ENCODE results near the gene MIER2.
"Not testable (repeated sequence)": the region's sequence is repeated elsewhere in the genome, so short reads cannot be mapped to it uniquely, and the experiment has no call there.

Gene MIER2

DNA sequence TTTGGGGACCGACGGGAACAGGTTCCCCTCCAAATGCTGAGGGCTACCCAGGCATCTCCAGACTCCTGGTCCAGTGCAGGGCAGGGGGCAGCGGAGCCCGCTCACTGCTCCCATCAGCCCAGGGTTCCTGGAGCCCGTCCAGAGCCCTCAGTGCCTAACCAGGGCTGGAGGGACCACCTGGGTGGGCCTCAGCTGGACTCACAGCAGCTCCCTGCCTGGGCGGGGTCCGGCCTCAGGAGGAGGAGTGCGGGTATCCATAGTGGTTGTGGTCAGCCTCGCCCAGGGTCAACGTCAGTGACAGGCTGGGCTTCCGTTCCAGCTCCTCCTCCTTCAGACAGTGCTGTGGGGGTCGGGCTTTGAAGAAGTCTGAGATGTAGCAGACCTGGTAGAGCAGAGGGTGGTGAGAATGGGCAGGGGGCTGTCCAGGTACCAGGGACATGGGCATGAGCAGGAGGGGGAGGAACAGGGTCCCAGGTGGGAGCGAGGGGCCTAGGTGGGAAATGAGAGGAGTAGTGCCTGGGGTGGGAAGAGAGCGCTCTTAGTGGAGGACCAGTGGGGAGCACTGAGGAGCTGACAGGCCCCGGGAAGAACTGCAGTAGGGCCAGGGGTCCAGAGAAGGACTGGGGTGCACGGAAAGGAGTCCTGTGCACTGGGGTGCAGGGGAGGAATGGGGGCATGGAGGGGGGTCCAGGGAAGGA, 63.3 kb downstream of the MIER2 start:
- no peak for DNase-seq

DNA sequence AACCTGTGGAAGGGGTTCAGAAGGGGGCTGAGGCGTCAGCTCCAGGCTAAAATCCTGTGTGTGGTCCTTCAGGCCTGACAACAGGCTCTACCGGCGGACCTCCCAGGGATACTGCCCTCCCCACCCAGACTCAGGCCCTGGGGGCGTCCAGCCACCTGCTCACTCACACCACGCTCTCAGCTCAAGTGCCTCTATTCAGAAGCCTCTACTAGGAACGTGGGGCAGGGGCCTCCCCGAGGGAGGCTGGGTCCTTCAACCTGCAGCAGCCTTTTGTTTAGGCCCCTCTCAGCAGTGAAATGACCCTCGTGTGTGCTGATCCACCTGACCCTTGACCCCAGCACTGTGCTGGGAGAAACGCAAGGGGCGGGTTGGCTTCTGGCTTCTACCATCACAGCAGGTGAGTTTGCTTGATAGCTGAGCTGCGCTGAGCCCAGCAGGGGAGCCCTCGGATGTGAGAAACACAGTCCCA, 64.0 kb downstream of the MIER2 start:
- no peak for DNase-seq

GRCh38 chr19:279656-280055, 64.9 kb downstream of the MIER2 start:
- no peak for DNase-seq

- no peak for DNase-seq
Measured at GRCh38 chr19:279231-279630, 65.4 kb downstream of the MIER2 start.

GRCh38 chr19:277581-278165, 66.9 kb downstream of the MIER2 start:
- DNase-seq: no peak

GRCh38 chr19:277131-277530, 67.5 kb downstream of the MIER2 start:
- no peak for DNase-seq

DNA sequence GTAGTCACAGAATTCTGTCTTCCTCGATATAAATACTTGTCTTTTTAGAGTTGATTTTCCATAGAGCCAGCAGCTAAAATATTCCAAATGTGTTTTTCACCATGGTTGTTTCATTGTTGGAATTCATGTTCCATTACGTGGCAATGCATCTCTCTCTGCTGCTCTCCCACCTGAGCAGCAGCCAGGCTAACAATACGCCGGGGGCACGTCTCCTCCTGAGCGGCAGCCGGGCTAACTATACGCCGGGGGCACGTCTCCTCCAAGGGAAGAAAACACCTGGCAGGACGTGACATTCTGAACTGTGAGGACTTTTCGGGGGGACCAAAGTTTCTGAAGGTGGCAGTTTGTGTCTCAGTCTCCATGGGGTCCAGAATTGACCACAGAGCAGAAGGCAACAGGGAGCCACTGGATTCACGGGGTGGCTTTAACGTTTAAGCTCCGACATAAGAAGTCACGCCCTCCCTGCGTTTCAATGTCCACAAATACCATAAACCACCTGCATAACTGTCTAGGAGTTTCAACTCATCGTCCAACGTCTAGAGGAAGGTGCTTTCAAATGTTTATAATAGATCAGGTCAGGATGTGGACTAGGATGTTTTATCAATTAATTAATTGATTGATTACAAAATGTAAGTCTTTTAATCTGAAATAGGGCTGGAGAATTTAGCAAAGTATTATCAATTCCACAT, 68.5 kb downstream of the MIER2 start:
- DNase-seq: no peak

DNA sequence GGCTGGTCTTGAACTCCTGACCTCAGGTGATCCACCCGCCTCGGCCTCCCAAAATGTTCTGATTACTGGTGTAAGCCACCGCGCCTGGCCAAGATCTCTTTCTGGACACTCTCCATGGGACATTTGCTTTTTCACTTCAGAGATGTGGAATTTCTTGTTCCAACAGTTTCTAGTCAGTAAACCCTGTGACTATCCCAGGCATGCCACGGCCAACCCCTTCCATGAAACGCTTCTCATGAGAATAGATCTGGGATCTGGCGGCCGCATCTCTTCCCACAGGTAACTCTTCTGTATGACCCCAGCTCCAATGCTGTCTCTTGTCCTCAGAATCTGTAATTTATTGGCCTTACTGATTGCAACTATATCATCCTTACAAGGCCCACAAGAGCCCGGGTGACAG, 69.6 kb downstream of the MIER2 start:
- DNase-seq: no peak

DNA sequence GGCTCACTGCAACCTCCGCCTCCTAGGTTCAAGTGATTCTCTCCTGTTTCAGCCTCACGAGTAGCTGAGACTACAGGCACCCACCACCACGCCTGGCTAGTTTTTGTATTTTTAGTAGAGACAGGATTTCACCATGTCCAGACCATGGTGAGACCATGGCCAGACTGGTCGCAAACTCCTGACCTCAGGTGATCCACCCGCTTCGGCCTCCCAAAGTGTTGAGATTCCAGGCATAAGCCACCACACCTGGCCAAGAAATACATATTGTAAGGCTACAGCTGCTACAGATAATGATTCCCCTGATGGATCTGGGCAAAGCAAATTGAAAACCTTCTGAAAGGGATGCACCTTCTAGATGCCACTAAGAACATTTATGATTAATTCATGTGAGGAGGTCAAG, 71.2 kb downstream of the MIER2 start:
- DNase-seq: no peak

- no peak for DNase-seq
Measured at GRCh38 chr19:271856-272255, 72.7 kb downstream of the MIER2 start.

GRCh38 chr19:270766-271318, 73.8 kb downstream of the MIER2 start:
- not testable (repeated sequence) for DNase-seq

DNA sequence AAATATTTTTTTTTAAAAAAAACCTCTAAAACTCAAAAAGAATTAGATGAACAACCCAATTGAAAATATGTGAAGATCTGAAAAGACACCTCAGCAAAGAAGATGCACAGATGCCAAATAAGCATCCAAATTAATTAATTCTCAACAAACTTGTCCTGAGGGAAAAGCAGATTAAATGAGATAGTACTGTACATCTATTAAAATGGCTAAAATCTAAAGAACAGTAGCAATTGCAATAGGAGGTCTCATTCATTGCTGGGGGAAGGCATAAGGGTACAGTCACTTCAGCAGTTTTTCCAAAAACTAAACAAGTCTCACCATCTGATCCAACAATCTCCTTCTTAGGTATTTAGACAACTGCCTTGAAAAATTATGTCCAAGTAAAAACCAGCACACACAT, 75.4 kb downstream of the MIER2 start:
- DNase-seq: no peak

DNA sequence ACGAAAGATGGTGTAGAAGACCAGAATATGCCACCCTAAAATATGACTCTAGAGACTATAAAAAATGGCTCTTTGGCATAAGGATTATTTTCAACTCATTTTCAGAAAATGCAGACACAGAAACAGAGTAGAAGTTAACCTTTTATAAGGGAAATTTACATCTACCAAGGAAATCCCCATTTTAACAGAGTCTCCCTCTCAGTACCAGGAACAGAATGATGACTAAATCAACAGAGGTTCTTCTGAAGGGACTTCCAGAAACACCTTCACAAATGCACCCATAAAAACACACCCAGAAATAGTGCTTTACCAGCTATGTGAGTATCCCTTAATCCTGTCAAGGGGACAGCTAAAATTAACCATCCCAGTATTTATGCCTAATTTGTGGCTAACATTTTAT, 82.5 kb downstream of the MIER2 start:
- DNase-seq: no peak

DNA sequence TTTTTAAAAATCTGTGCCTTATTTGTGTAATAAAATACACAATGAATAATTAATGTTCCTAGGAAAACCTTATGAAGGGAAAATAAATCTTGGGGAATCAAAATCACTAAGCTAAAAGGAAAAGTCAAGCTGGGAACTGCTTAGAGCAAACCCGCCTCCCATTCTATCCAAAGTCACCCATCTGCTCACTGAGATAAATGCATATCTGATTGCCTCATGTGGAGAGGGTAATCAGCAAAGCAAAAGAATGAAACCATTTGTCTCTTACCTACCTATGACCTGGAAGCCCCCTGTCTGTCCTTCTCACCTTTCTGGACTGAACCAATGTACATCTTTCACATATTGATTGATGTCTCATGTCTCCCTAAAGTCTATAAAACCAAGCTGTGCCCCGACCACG, 87.8 kb downstream of the MIER2 start:
- not testable (repeated sequence) for DNase-seq

All from DMS 273 treated with DMSO at 0.1 percent for 48 hours (cell line).